ENCODE measurements around the gene CDKAL1.

CDKAL1 gene

GRCh38 chr6:20892365-20892764, 358.1 kb downstream of the CDKAL1 start:
- ATAC-seq, result no peak
- TF ChIP-seq ISL1 (CRISPR knock-in tag; IDR thresholded peaks at IDR 0.05), result no peak
- no peak for TF ChIP-seq ARNTL (CRISPR knock-in tag; IDR thresholded peaks at IDR 0.05; ENCODE audit: borderline replicate concordance, low read depth)
- TF ChIP-seq CSRNP3 (CRISPR knock-in tag; IDR thresholded peaks at IDR 0.05), result no peak
- no peak for TF ChIP-seq CSDC2 (CRISPR knock-in tag; IDR thresholded peaks at IDR 0.05)
- no peak for TF ChIP-seq ZFP3 (CRISPR knock-in tag; IDR thresholded peaks at IDR 0.05)
- no peak for TF ChIP-seq TSHZ2 (CRISPR knock-in tag; IDR thresholded peaks at IDR 0.05)
- TF ChIP-seq BACH2 (CRISPR knock-in tag; IDR thresholded peaks at IDR 0.05; ENCODE audit: borderline replicate concordance), result no peak
- no peak for TF ChIP-seq ZNF70 (CRISPR knock-in tag; IDR thresholded peaks at IDR 0.05)
- no peak for TF ChIP-seq TOX (CRISPR knock-in tag; IDR thresholded peaks at IDR 0.05; ENCODE audit: borderline replicate concordance)

GRCh38 chr6:20893412-20893811, 359.2 kb downstream of the CDKAL1 start:
- TF ChIP-seq TSHZ2 (CRISPR knock-in tag; IDR thresholded peaks at IDR 0.05) (no peak), ISL1 (CRISPR knock-in tag; IDR thresholded peaks at IDR 0.05) (no peak), ZFP30 (CRISPR knock-in tag; IDR thresholded peaks at IDR 0.05) (no peak), PPARA (CRISPR knock-in tag; IDR thresholded peaks at IDR 0.05; ENCODE audit: borderline replicate concordance) (no peak), ZFP3 (CRISPR knock-in tag; IDR thresholded peaks at IDR 0.05) (no peak), RARB (CRISPR knock-in tag; IDR thresholded peaks at IDR 0.05) (no peak), ZNF70 (CRISPR knock-in tag; IDR thresholded peaks at IDR 0.05) (no peak), CSDC2 (CRISPR knock-in tag; IDR thresholded peaks at IDR 0.05) (no peak), POU6F1 (CRISPR knock-in tag; IDR thresholded peaks at IDR 0.05; ENCODE audit: borderline replicate concordance, low read depth) (no peak), OSR1 (CRISPR knock-in tag; IDR thresholded peaks at IDR 0.05) (no peak), TCF4 (CRISPR knock-in tag; IDR thresholded peaks at IDR 0.05; ENCODE audit: borderline replicate concordance) (no peak), GLIS3 (CRISPR knock-in tag; IDR thresholded peaks at IDR 0.05) (no peak), SNAI2 (CRISPR knock-in tag; IDR thresholded peaks at IDR 0.05) (no peak), ZNF565 (CRISPR knock-in tag; conservative IDR thresholded peaks at IDR 0.05; ENCODE audit: low read depth) (no peak), BACH2 (CRISPR knock-in tag; IDR thresholded peaks at IDR 0.05; ENCODE audit: borderline replicate concordance) (no peak)
- ATAC-seq, result no peak

- no peak for ATAC-seq
- TF ChIP-seq ESRRG (CRISPR knock-in tag; IDR thresholded peaks at IDR 0.05) (no peak), ZC3H10 (CRISPR knock-in tag; IDR thresholded peaks at IDR 0.05) (no peak), ZFP3 (CRISPR knock-in tag; IDR thresholded peaks at IDR 0.05) (no peak), CREB5 (CRISPR knock-in tag; IDR thresholded peaks at IDR 0.05; ENCODE audit: low read depth) (no peak), ZNF70 (CRISPR knock-in tag; IDR thresholded peaks at IDR 0.05) (no peak), GLIS3 (CRISPR knock-in tag; IDR thresholded peaks at IDR 0.05) (no peak), RARB (CRISPR knock-in tag; IDR thresholded peaks at IDR 0.05) (no peak), PPARA (CRISPR knock-in tag; IDR thresholded peaks at IDR 0.05; ENCODE audit: borderline replicate concordance) (no peak), ISL1 (CRISPR knock-in tag; IDR thresholded peaks at IDR 0.05) (no peak), CSDC2 (CRISPR knock-in tag; IDR thresholded peaks at IDR 0.05) (no peak), OSR1 (CRISPR knock-in tag; IDR thresholded peaks at IDR 0.05) (no peak), TCF4 (CRISPR knock-in tag; IDR thresholded peaks at IDR 0.05; ENCODE audit: borderline replicate concordance) (no peak)
Observed at GRCh38 chr6:20900389-20901160, 366.3 kb downstream of the CDKAL1 start.

Measured in SK-N-SH treated with all-trans-retinoic acid at 6 μM for 48 hours (cell line).